HCT116 (cell line): ENCODE measurements around the gene EIF4E3. TPM values are rescaled to one million over a fixed set of nuclear protein-coding genes. Genes with fewer than 3 reads are reported as not detected.

Experiments used
- ATAC-seq: fragments of 200-7000 bp; cut with Tn5 transposase; 2 replicates; pipeline ENCODE4 v1.9.1; 2020; ENCODE audit warnings: mild to moderate bottlenecking, moderate library complexity
- BruUV-seq: library from RNA; stranded (reverse); fragments of 400-500 nt; replicated peaks from 2 replicates; lab custom pipeline; 2021; lab: Mats Ljungman, UMichigan
- CTCF ChIA-PET: fragments of 300-600 bp; sonication (Branson Sonifier 250); formaldehyde crosslinking; loops from one replicate; lab custom pipeline; 2021; ENCODE audit warnings: antibody characterized with exemption; lab: Charles Lee
- POLR2A ChIA-PET: fragments of 300-600, 350-600 bp; sonication (Branson Sonifier 250); formaldehyde crosslinking; loops from one replicate; lab custom pipeline; 2021; ENCODE audit warnings: antibody characterized with exemption; lab: Charles Lee
- RAD21 ChIA-PET, 2 experiments: fragments of 300-600 bp; sonication (Branson Sonifier 250); formaldehyde crosslinking; loops; one replicate each; lab custom pipeline; 2023; ENCODE audit warnings: low total read pairs in 2 of 2; ENCODE audit not compliant: uncharacterized antibody in 2 of 2, unreplicated experiment in 2 of 2, low non-redundant PET in 1 of 2; lab: Charles Lee
- DNase-seq: peaks from one replicate; pipeline ENCODE4 v3.0.0-alpha.2; 2010; ENCODE audit warnings: low read depth, low spot score
- H2AFZ ChIP-seq: fragments of 200-600 bp; shearing (Covaris generic), sonication (generic); 2 replicates; pipeline ENCODE4 v1.6.1; 2017; ENCODE audit warnings: low read depth, mixed run types, mixed read lengths, antibody characterized with exemption, low read length; ENCODE audit not compliant: poor library complexity, severe bottlenecking
- H3K27ac ChIP-seq: 2 replicates; pipeline ENCODE4 v1.5.1; 2012; ENCODE audit warnings: low read depth, low read length
- H3K27me3 ChIP-seq: fragments of 200-600 bp; sonication (generic); 2 replicates; pipeline ENCODE4 v1.6.1; 2016; ENCODE audit warnings: mixed run types, low read length, mixed read lengths; ENCODE audit not compliant: insufficient read depth
- H3K36me3 ChIP-seq, 2 experiments: fragments of 200-500 bp in 1 of 2; fragments of 200-600 bp in 1 of 2; sonication (Bioruptor generic) in 1 of 2; sonication (generic) in 1 of 2; 2 replicates each; pipeline versions ENCODE4 v1.5.1 to v1.6.1; 2014 to 2016; ENCODE audit warnings: low read length in 2 of 2, inconsistent platforms in 1 of 2, mixed read lengths in 1 of 2, mixed run types in 1 of 2; ENCODE audit not compliant: insufficient read depth in 2 of 2, control insufficient read depth in 1 of 2
- H3K4me1 ChIP-seq, 2 experiments: fragments of 200-600 bp in 1 of 2; sonication (generic) in 1 of 2; 2 replicates each; pipeline versions ENCODE4 v1.5.1 to v1.6.1; 2012 to 2017; ENCODE audit warnings: low read length in 2 of 2, inconsistent platforms in 1 of 2, mild to moderate bottlenecking in 1 of 2, mixed read lengths in 1 of 2, mixed run types in 1 of 2, moderate library complexity in 1 of 2; ENCODE audit not compliant: insufficient read depth in 2 of 2, control insufficient read depth in 1 of 2
- H3K4me2 ChIP-seq: fragments of 200-600 bp; sonication (generic); 2 replicates; pipeline ENCODE4 v1.6.1; 2017; ENCODE audit warnings: mixed run types, low read length, mixed read lengths
- H3K4me3 ChIP-seq, 2 experiments: fragments of 200-600 bp in 1 of 2; sonication (generic) in 1 of 2; replicated peaks in 1 of 2; 2 replicates each; pipeline ENCODE4 v1.5.1; 2011 to 2016; ENCODE audit warnings: low read length in 2 of 2, control low read depth in 1 of 2, low read depth in 1 of 2, mild to moderate bottlenecking in 1 of 2, mixed read lengths in 1 of 2, mixed run types in 1 of 2
- H3K79me2 ChIP-seq: fragments of 200-600 bp; sonication (generic); 2 replicates; pipeline ENCODE4 v1.6.1; 2017; ENCODE audit warnings: mild to moderate bottlenecking, mixed run types, low read length, moderate library complexity, mixed read lengths; ENCODE audit not compliant: insufficient read depth
- H3K9ac ChIP-seq: fragments of 200-600 bp; sonication (generic); 2 replicates; pipeline ENCODE4 v1.6.1; 2016; ENCODE audit warnings: low read length, mixed read lengths
- H3K9me2 ChIP-seq: fragments of 200-600 bp; sonication (generic), shearing (Covaris generic); 2 replicates; pipeline ENCODE4 v1.6.1; 2017; ENCODE audit warnings: mixed run types, mild to moderate bottlenecking, moderate library complexity; ENCODE audit not compliant: insufficient read depth
- H3K9me3 ChIP-seq, 2 experiments: fragments of 200-500 bp in 1 of 2; fragments of 200-600 bp in 1 of 2; sonication (Bioruptor generic) in 1 of 2; sonication (generic) in 1 of 2; 2 replicates each; pipeline ENCODE4 v1.6.1; 2014 to 2017; ENCODE audit warnings: low read length in 2 of 2, mixed read lengths in 2 of 2, inconsistent platforms in 1 of 2, low read depth in 1 of 2, mild to moderate bottlenecking in 1 of 2, mixed run types in 1 of 2, moderate library complexity in 1 of 2; ENCODE audit not compliant: control insufficient read depth in 1 of 2, insufficient read depth in 1 of 2
- H4K20me1 ChIP-seq: fragments of 200-600 bp; sonication (generic), shearing (Covaris generic); 2 replicates; pipeline ENCODE4 v1.6.1; 2017; ENCODE audit warnings: mixed run types, mild to moderate bottlenecking, moderate library complexity; ENCODE audit not compliant: insufficient read depth
- CEBPB ChIP-seq: IDR thresholded peaks from 2 replicates; pipeline ENCODE4 v1.6.1; 2012; ENCODE audit warnings: low read depth
- CTCF ChIP-seq, 3 experiments: fragments of 200-600 bp in 1 of 3; sonication (generic) in 1 of 3; IDR thresholded peaks in 2 of 3; conservative IDR thresholded peaks in 1 of 3; 2 replicates each; pipeline ENCODE4 v1.5.1; 2012 to 2017; ENCODE audit warnings: low read depth in 2 of 3, low read length in 2 of 3, antibody characterized with exemption in 1 of 3, borderline replicate concordance in 1 of 3, control low read depth in 1 of 3, mild to moderate bottlenecking in 1 of 3, mixed read lengths in 1 of 3, mixed run types in 1 of 3, moderate library complexity in 1 of 3; ENCODE audit not compliant: insufficient read depth in 1 of 3
- EGR1 ChIP-seq: IDR thresholded peaks from 2 replicates; pipeline ENCODE4 v1.6.1; 2012; ENCODE audit warnings: low read depth
- ELF1 ChIP-seq: IDR thresholded peaks from 2 replicates; pipeline ENCODE4 v1.6.1; 2012; ENCODE audit warnings: low read depth, borderline replicate concordance
- RAD21 ChIP-seq: IDR thresholded peaks from 2 replicates; pipeline ENCODE4 v1.6.1; 2012; ENCODE audit warnings: low read depth, mild to moderate bottlenecking
- REST ChIP-seq: IDR thresholded peaks from 2 replicates; pipeline ENCODE4 v1.6.1; 2012; ENCODE audit warnings: low read depth
- YY1 ChIP-seq: IDR thresholded peaks from 2 replicates; pipeline ENCODE4 v1.6.1; 2011; ENCODE audit warnings: low read length, low read depth, moderate library complexity, mild to moderate bottlenecking; ENCODE audit not compliant: insufficient replicate concordance; ENCODE audit errors: extremely low read depth
- ZFX ChIP-seq: fragments of 450-650 bp; IDR thresholded peaks from 2 replicates; pipeline ENCODE4 v1.6.1; 2017
- ZNF274 ChIP-seq: fragments of 200-500 bp; sonication (Bioruptor generic); IDR thresholded peaks from 2 replicates; pipeline ENCODE4 v1.6.1; 2014; ENCODE audit warnings: mild to moderate bottlenecking, low read depth, low read length, inconsistent platforms
- intact Hi-C: fragments of 100-400 bp; cut with micrococcal nuclease; formaldehyde crosslinking; loops from 2 replicates; pipeline ENCODE4 v1.10.0; 2022
- total RNA-seq: library from RNA; stranded (reverse); gene quantifications from one replicate; pipeline ENCODE4 v1.2.1, GENCODE V29; 2021; ENCODE audit not compliant: unreplicated experiment

EIF4E3 gene
- total RNA-seq, 1 experiment from 2014 or later = 6.0 TPM

DNA sequence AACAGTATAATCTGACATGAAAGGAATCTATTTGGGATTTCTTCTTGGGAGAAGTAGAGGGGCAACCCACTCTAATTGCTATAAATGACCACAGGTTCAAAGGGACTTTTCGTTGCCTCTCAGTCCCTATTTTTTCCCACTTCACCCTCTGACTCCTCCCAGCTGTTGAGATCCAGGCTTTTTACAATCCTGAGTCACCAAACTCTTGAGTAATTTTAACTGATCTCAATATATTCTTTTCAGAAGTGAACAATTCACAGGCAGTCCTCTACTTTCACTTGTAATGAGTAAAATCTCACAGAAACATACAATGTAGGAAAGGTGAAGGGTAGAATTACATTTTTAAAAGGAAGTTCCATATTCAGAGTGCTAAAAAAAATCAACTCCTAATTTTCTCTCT lies 44.6 kb downstream of the EIF4E3 start:
- no peaks in the 10 kb centered on the region for H3K36me3 ChIP-seq
- H3K4me1 ChIP-seq = no peaks in the 10 kb centered on the region
- H3K9ac ChIP-seq = no peak overlapping the region
- ATAC-seq = no peak
- ChIA-PET CTCF (interaction anchor here (0.8 to 1.0 kb wide), 2 partner anchors 30 to 94 kb away, joined by 4 to 5 read pairs; no protein-coding TSS in a partner anchor), POLR2A (no interaction called here), RAD21 (no interaction called here)
- H3K4me2 ChIP-seq = no peak overlapping the region
- intact Hi-C loops = no loop called here
- H3K9me2 ChIP-seq = no peaks in the 10 kb centered on the region
- BruUV-seq = no TSS peak
- H3K27me3 ChIP-seq = no peaks in the 10 kb centered on the region
- no peak overlapping the region for H2AFZ ChIP-seq
- H3K4me3 ChIP-seq = no peak overlapping the region
- DNase-seq = no peak
- no peaks in the 10 kb centered on the region for H3K9me3 ChIP-seq
- TF ChIP-seq RAD21 (no peak), ELF1 (no peak), ZNF274 (no peak)
- no peak overlapping the region for H3K27ac ChIP-seq
- H4K20me1 ChIP-seq = no peaks in the 10 kb centered on the region
- H3K79me2 ChIP-seq = no peaks in the 10 kb centered on the region

GRCh38 chr3:71676931-71677330 lies 48.3 kb downstream of the EIF4E3 start:
- CTCF ChIA-PET = no interaction called here
- Histone ChIP-seq H3K9me2 (no peaks in the 10 kb centered on the region), H3K4me2 (no peak overlapping the region), H3K9me3 (no peaks in the 10 kb centered on the region), H4K20me1 (no peaks in the 10 kb centered on the region), H2AFZ (no peak overlapping the region), H3K9ac (no peak overlapping the region), H3K27me3 (no peaks in the 10 kb centered on the region), H3K4me1 (no peaks in the 10 kb centered on the region), H3K4me3 (no peak overlapping the region), H3K27ac (no peak overlapping the region), H3K36me3 (no peaks in the 10 kb centered on the region), H3K79me2 (no peaks in the 10 kb centered on the region)
- DNase-seq = no peak
- TF ChIP-seq ZNF274 (no peak), YY1 (no peak), REST (no peak), RAD21 (no peak), EGR1 (no peak), CEBPB (no peak), ZFX (no peak), CTCF (IDR thresholded peaks at IDR 0.05 in 2 of 3, conservative IDR thresholded peaks at IDR 0.05 in 1 of 3; ENCODE audit: borderline replicate concordance in 1 of 3, insufficient read depth in 1 of 3, low read depth in 2 of 3, low read length in 2 of 3) (no peak)
- BruUV-seq = no TSS peak
- POLR2A ChIA-PET = no interaction called here
- RAD21 ChIA-PET = no interaction called here
- no peak for ATAC-seq
- intact Hi-C loops = no loop called here
